GM19025 (cell line): ENCODE data around the gene UQCR11.

ENCODE experiments used
- ATAC-seq: cut with Tn5 transposase; IDR thresholded peaks from one replicate; pipeline ENCODE4 v1.9.1; 2021; ENCODE audit warnings: mild to moderate bottlenecking, low read depth, moderate library complexity; ENCODE audit not compliant: unreplicated experiment

UQCR11 gene

DNA sequence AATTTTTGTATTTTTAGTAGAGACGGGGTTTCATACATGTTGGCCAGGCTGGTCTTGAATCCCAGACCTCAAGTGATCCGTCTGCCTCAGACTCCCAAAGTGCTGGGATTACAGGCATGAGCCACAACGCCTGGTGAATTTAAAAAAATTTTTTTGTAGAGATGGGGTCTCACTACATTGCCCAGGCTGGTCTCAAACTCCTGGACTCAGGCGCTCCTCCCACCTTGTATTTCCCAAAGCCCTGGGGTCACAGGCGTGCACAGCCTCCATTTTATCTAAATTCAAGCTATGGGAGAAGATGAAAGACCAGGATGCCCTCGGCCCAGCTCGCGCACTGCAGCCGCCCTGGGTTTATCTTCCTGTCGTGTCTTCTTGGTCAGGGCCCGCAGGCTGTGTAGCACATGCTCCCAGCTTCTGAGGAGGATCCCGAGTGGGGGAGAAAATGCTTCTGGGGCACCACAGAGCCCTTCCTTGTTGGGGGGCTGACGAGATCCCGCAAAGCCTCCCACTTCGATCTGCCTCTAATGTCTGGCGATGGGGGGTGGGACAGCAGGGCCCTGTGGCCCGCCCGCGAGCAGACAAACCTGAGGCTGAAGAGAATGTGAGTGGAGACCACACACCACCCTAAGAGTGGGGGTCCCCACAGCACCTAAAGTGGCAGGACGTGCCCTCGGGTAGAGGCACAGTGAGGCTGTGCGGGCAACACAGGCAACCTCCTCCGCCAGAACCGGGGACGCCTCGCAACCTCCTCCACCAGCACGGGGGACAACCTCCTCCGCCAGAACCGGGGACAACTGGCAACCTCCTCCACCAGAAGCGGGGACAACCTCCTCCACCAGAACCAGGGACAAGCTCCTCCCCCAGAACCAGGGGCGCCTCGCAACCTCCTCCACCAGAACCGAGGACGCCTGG, 31.3 kb upstream of the UQCR11 start:
- ATAC-seq = no peak

DNA sequence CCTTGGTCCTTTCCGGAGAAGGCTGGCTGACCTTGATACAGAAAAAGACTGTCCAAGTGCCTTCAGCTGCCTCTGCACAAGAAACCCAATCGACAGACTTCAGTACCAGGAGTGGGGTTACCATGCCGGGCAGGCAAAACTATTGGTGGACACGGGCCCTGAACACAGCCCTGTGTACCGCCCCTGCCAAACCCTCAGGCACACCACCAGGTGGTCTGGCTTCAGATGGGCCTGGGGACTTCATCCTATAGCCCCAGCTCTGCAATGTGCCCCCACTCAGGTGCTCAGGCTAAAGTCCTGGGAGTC, 29.6 kb upstream of the UQCR11 start:
- no peak for ATAC-seq

DNA sequence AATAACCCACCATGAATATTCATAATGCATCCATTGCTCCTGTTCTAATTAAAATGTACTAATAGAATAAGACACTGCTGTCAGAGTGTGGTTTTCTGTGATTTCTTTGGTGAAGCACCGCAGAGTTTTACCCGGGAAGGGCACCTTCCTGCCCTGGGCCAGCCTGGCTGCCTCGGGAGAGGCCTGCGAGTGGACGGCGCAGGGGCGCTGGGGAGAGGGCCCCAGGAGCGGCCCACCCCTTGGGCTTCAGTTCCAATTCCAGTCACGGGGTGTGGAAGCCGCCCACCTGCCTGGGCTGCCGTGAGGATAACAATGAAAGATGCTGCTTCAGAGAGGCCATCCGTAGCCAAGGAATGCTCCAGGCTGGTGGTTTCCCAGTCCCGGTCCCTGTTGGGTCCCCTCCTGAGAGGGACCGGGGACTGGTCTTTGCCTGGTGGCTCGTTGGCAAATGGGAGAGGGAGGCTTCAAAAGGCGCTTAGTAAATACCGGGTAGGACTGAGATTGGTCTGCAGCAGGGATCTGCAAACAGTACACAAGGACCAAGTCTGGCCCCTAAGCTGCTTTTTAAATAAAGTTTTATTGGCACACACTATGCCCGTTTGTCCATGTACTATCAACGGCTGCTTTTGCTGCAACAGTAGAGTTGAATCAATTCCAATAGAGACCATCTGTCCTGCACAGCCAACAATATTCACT, 29.1 kb upstream of the UQCR11 start:
- no peak for ATAC-seq

DNA sequence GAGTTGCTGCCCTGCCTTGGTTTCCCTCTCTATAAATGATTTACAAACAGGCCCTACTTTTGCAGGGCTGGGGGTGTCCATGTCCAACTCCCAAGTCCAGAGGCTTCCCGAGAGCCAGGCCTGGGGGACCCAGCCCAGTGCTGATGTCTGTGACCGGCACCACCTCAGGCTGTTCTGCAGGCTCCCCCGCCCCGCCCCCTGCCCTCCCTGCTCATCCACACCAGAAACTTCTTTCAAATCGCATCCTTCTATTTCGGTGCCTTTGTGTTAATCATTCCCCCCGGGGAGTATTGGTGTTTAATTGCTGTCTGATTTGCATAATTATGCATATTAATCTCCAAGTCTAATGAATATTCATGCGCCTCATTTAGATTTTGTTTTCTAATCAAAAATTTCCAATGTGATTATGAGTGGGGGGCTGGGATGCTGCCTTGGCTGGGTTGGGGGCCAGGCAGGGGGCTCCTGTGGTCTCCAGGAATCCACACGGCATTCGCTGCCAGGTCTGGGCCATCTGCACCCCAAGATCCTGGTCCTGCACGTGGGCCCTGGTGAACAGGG, 28.1 kb upstream of the UQCR11 start:
- ATAC-seq = no peak

DNA sequence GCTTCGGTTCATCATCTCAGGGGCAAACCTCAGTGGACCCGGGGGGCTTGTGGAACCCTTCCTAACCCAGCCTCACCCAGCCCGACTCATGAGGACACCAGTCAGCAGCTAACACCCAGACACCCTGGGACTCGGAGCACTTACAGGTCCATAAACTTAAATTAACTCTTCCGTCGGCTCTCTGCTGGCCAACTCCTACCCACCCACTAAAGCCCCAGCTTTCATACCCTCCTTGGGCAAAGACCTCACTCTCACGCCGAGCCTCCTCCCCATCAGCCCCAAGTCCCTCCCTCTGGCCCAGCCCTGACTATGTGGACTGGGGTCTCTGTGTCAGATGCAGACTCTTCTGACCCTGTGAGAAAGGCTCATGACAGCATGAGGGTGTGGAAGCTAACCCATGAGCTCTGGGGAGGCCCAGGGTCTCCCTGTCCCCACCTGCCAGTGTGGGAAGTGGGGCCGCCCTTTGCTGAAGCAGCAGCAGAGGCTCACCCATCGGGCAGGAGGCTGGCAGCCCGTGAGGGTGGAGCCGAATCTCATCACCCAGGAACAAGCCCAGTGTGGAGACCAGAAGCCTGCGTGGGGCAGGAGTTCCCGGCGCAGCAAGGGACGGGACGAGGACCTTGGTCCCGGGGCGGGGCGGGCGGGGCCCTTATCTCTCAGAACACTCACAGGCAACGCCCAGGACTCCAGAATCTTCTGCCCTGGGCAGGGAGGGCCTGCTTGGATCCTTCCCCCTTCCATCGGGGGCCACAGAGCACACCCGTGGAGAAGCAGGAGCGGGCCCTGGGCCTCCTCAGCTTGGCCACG, 27.4 kb upstream of the UQCR11 start:
- no peak for ATAC-seq

DNA sequence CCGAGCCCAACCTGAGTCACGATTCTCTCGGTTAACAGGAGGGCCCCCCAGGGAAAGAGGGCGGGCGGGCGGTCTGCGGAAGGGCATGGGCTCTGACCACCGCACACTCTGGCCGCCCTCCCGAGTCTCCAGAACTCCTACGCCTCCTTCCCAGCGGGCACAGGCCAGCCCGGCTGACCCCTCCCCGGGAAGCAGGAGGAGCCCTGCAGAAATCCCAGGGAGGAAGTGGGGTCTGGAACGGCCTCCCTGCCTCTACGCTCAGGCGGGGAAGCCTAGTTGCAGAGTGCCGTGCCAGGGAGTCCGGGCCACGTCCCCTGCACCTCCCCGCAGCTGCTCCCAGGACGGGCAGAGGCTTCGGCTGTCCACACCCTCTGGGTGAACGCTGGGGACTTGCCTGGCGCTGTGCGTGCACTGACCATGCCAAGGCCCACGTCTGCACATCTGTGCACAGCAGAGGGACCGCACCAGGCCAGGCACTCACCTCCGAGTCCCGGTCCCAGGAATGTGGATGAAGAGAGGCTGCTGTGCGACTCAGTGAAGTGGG, 26.4 kb upstream of the UQCR11 start:
- ATAC-seq = no peak

DNA sequence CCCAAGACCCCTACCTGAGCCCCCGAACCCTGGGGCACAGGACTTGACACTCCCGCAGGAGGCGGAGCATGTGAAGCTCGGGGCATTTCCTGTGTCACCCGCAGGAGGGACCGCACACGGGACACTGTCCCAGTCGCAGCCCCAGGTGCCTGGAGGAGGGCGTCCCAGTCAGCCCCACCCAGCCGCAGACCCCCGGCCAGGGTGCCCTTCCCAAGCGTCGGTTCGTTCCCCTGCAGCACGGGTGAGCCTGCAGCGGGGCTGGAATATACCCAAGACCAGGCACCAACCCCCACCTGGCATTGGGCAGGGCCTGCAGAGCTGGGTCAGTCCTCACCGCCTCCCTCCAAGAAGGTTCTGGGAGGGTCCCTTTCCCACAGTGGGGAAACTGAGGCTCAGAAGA, 25.5 kb upstream of the UQCR11 start:
- no peak for ATAC-seq

DNA sequence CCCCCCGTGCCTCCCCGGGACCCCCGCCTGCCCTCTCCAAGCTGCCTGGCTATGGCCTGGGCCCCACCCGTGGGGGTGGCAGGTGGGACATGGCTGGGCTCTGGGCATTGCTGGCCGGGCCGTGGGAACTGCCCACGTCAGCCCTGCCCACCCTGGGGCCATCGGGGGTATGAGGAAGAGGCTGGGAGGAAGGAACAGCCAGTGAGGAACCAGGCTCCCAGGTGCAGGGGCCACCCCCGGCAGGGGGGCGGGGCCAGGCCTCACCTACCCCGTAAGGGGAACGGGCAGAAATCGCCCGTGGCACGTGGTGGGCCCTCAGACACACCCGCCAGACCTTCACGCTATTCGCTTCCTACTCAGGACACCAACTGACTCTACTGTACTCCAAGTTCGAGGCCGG, 24.8 kb upstream of the UQCR11 start:
- no peak for ATAC-seq

DNA sequence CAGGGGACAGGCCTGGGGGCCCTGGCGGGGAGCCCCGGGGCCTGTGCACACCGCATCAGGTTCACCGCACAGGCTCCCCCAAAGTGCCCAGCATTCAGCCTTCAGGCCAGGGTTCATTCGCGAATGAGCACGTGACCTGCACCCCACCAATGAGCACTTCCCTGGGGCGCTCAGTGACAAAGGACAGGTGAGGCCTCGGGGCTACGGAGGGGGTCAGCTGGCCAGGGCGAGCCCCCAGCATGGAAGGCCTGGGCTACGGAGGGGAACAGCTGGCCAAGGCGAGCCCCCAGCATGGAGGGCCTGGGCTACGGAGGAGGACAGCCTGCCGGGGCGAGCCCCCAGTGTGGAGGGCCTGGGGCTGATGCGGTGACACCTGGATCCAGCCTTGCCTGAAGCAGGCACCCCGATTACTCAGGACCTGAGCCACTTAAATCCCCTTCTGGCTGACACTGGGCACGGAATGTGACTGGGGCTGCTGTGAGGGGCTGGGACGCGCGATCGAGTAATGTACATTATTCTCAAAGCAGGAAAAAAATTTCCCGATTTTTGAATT, 24.1 kb upstream of the UQCR11 start:
- no peak for ATAC-seq

DNA sequence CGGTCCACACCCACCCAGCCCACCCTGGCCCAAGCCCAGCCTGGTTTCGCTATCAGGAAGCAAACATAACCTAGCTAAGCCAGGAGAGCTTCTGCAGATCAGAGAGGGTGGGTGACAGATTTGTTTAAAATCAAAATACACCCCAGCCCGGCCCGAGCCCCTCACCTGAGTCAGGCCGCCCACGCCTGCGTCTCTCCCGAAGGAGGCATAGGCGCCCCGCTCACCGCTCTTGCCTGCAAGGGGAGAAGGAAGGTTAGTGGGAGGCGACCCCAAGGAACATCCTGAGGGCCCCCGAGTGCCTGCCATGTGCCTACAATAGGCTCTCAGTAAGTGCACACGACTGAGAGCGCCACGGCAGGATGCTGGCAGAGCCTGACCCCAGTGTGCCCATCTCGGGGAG, 21.9 kb upstream of the UQCR11 start:
- no peak for ATAC-seq

DNA sequence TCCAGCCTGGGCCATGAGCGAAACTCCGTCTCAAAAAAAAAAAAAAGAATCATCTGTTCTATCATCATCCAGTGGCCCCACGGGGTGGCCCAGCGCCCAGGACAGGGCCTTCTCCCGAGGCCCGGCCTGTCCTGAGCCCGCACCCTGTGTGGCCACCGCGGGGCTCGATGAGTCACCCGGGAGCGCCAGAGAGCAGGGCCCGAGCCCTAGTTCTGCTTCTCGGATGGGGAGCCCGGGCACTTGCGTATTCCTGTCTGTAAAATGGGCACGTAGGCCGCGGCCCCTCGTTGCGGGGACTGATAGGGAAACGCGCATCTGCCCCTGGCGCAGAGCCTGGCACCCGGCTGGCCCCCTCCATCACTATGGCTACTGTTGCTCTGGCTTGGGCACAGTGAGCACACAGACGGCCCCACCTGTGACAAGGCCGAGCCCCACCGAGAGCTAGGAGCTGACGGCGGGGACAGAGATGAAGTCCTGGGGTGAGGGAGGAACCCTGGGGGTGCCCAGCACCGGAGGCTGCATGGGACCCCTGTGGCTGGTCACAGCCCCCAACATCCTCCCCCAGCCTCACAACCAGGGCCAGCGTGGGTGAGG, 21.3 kb upstream of the UQCR11 start:
- no peak for ATAC-seq

DNA sequence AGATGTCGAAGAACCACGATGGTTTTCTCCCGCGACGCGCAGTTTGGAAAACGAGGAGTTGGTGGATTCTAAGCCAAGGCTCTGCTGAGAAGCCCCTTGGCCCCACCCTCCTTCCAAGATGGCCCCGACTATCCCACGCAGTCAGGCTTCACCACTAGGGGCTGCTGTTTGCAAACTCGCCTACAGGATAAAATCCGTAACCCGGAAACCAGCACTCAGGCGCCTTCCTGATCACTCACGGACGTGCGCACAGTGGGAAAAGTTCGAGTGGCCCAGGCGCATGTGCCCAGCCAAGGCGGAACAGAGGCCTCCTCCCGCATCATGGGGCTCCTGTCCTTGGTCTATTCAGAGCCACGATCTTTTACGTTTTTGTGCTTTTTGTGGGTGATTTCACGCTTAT, 19.2 kb upstream of the UQCR11 start:
- no peak for ATAC-seq

DNA sequence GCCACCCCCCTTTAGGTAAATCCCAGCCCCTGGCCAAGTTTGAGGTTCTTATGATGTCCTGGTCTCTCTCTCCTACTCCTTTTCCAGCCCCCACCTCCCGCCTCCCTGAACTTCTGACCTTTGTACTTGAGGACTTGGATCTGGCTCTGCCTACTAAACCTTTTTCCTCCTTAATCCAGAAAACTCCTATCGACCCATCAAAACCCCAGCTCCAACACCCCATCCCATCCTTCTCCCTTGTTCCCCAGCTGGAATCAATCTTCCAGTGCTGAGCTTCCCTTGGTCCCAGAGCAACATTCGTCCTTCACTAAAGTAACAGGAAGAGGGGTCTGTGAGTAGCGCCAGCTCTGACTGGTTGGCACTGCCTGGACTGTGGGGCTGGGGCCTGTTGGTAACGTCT, 17.3 kb upstream of the UQCR11 start:
- ATAC-seq = no peak

DNA sequence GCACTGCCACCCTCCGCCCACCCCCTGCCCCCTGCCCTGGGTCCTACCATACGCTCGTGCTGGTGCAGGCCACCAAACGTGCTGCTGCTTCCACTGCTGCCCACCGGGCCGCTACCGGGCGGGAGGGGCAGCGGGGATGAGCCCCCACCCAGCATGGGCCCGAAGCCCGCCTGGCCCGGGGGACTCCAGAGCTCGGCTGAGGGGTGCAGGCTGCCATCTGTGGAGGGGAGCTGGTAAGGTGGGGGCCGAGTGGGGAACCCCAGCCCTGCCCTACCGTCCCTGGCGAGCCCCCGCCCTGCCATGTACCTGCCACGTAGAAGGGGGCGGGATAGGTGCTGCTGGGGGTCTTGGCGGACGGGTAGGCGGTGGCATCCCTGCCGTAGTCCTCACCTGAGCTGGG, 16.7 kb upstream of the UQCR11 start:
- no peak for ATAC-seq

DNA sequence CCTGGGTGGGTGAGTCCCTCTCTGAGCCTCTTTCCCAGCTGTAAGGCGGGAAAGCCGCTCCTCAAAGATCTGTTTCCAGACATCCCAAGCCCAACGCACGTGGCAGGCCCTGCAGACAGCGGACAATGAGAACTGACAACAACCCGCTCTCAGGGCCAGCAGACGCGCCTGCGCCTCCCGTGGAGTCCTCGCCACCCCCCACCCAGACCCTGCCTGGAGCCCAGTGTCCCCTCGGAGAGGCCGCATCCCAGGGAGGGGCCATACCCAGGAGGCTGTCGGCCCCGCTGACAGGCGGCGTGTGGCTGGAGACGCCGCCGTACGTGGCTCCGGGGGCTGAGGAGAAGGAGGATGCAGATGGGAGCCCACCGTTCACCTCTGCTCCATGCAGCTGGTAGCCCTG, 16.3 kb upstream of the UQCR11 start:
- ATAC-seq = no peak

DNA sequence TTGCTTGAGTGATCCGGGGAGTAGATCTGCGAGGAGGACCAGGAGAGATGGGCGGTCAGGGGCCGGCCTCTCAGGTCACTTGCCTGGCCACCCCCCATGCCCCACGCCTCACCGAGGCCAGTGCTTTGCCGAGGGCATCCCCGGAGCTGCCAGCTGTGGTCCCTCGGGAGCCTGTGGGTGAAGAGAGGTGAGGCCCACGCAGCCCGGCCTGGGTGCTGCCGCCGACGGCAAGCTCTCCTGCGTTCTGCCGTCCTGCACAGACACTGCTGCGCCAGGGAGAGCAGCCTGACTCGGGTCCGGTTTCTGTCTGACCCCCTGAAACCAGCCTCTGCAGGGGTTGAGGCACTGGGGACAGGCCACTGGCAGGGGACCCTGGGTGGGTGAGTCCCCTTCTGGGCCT, 15.8 kb upstream of the UQCR11 start:
- ATAC-seq = no peak

DNA sequence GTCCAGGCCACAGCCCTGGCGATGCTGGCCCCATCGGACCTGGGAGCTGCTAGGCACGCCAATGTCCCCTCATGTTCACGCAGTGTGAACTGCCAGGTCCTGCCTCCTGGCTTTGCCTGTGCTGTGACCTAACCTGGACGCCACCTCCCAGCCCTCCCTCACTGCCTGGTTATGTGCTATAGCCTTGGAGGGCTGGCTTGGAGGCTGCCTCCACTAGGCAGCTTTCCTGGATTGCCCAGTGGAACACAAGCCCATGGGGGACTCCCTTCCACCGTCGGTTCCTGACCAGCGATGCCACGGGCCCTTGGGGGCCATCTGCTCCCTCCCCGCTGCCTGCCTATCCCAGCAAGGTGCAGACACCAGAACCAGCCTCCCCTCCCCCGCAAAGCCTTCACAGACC, 15.2 kb upstream of the UQCR11 start:
- ATAC-seq = no peak

DNA sequence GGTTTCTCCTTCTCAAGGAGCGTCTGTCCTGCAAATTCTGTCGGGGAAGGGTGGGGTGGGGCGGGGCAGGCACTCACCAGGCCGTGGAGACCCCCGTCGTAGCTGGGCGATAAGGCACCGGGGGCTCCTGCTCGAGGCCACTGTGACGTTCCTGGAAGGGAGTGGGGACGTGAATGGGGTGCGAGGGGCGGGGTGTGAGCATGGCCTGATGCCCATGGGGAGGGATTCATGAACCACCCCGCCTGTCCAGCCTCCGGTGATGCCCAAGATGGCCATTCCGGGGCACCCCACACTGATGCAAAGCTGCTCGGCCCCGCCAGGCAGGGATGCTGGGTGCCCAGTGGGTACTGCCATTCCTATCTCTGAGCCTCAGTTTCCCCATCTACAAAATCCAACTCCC, 14.4 kb upstream of the UQCR11 start:
- no peak for ATAC-seq

DNA sequence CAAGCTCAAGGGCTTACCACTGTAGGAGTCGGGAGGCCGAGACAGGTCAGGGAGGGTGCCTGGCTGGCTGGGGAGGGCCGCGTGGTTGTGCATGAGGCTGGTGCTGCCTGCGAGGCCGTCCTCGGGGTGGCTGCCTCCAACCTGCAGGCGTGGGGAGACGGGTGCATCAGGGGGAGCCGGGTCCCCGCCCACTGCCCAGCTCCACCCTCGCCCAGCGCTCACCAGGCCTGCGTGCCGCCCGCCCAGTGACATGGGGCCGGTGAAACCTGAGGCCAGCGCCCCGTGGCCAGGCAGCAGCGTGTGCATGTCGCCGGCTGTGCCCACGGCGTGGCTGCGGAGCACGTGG, 13.8 kb upstream of the UQCR11 start:
- ATAC-seq = no peak
